Measurements from ENCODE around the gene TNFAIP8L3.

- TF ChIP-seq CTCF (IDR thresholded peaks at IDR 0.05): no peak
- TF ChIP-seq EZH2 (IDR thresholded peaks at IDR 0.05): no peak
Observed at GRCh38 chr15:51089699-51090453, 4.8 kb downstream of the TNFAIP8L3 start.

All from neural progenitor cell (in vitro differentiated cells).